ENCODE measurements around the gene CDV3. TPM values are rescaled to one million over a fixed set of nuclear protein-coding genes. Genes with fewer than 3 reads are reported as not detected.

The CDV3 gene
- total RNA-seq, 1 experiment from 2014 or later, result 284 TPM

GRCh38 chr3:133588784-133589465 is 15.4 kb downstream of the CDV3 start:
- Histone ChIP-seq H3K4me3 (ENCODE audit: low read depth, low read length) (no peak overlapping the region), H3K27me3 (replicated peaks; ENCODE audit: control insufficient read depth, insufficient read depth, low read length) (no peaks in the 10 kb centered on the region), H3K9me3 (no peaks in the 10 kb centered on the region), H3K36me3 (ENCODE audit: control insufficient read depth, insufficient read depth, low read length) (no peaks in the 10 kb centered on the region; the same call in 1 of the 2 replicates), H3K4me1 (peaks cover 8% of the 10 kb centered on the region; the same call in 1 of the 2 replicates)
- BruUV-seq (replicated peaks), result TSS peak; percentile 32
- intact Hi-C loops (cut with micrococcal nuclease; ENCODE audit: unreplicated experiment), result no loop called here
- no peaks in the 10 kb centered on the region for H3K27me3 Mint-ChIP-seq (ENCODE audit: insufficient read depth, unreplicated experiment)
- peaks cover 28% of the 10 kb centered on the region for H3K4me1 Mint-ChIP-seq (ENCODE audit: low read depth, unreplicated experiment)
- H3K36me3 Mint-ChIP-seq (ENCODE audit: insufficient read depth, unreplicated experiment), result peaks cover 75% of the 10 kb centered on the region
- DNase-seq, result no peak
- TF ChIP-seq CTCF (IDR thresholded peaks at IDR 0.05; ENCODE audit: insufficient read depth in 1 of 2, low read depth in 1 of 2, low read length in 1 of 2, severe bottlenecking in 1 of 2, unreplicated experiment in 1 of 2), result no peak
- ChIA-PET CTCF (no interaction called here), POLR2A (no interaction called here)
- H3K4me3 Mint-ChIP-seq (ENCODE audit: unreplicated experiment), result no peak overlapping the region
- peak overlapping the region; percentile 69 for H3K27ac Mint-ChIP-seq (ENCODE audit: unreplicated experiment)
- no peaks in the 10 kb centered on the region for H3K9me3 Mint-ChIP-seq (ENCODE audit: unreplicated experiment)

- CTCF ChIA-PET, result no interaction called here
- peaks cover 8% of the 10 kb centered on the region; the same call in 1 of the 2 replicates for H3K4me1 ChIP-seq
- DNase-seq, result no peak
- Mint-ChIP-seq H3K27ac (ENCODE audit: unreplicated experiment) (peak overlapping the region; percentile 69), H3K4me1 (ENCODE audit: low read depth, unreplicated experiment) (peaks cover 28% of the 10 kb centered on the region), H3K27me3 (ENCODE audit: insufficient read depth, unreplicated experiment) (no peaks in the 10 kb centered on the region), H3K4me3 (ENCODE audit: unreplicated experiment) (no peak overlapping the region), H3K36me3 (ENCODE audit: insufficient read depth, unreplicated experiment) (peaks cover 69% of the 10 kb centered on the region), H3K9me3 (ENCODE audit: unreplicated experiment) (no peaks in the 10 kb centered on the region)
- no peaks in the 10 kb centered on the region for H3K9me3 ChIP-seq
- no peak for TF ChIP-seq CTCF (IDR thresholded peaks at IDR 0.05; ENCODE audit: insufficient read depth in 1 of 2, low read depth in 1 of 2, low read length in 1 of 2, severe bottlenecking in 1 of 2, unreplicated experiment in 1 of 2)
- H3K27me3 ChIP-seq (replicated peaks; ENCODE audit: control insufficient read depth, insufficient read depth, low read length), result no peaks in the 10 kb centered on the region
- no peak overlapping the region for H3K4me3 ChIP-seq (ENCODE audit: low read depth, low read length)
- intact Hi-C loops (cut with micrococcal nuclease; ENCODE audit: unreplicated experiment), result no loop called here
- H3K36me3 ChIP-seq (ENCODE audit: control insufficient read depth, insufficient read depth, low read length), result no peaks in the 10 kb centered on the region; the same call in 1 of the 2 replicates
- BruUV-seq (replicated peaks), result no TSS peak
- POLR2A ChIA-PET, result no interaction called here
These were observed 16.0 kb downstream of the CDV3 start for GRCh38 chr3:133589503-133589902.

GRCh38 chr3:133591271-133591742 is 17.8 kb downstream of the CDV3 start:
- Histone ChIP-seq H3K27me3 (replicated peaks; ENCODE audit: control insufficient read depth, insufficient read depth, low read length) (no peaks in the 10 kb centered on the region), H3K4me1 (peaks cover 8% of the 10 kb centered on the region; the same call in 1 of the 2 replicates), H3K36me3 (ENCODE audit: control insufficient read depth, insufficient read depth, low read length) (no peaks in the 10 kb centered on the region; the same call in 1 of the 2 replicates), H3K4me3 (ENCODE audit: low read depth, low read length) (no peak overlapping the region), H3K9me3 (no peaks in the 10 kb centered on the region)
- no peaks in the 10 kb centered on the region for H3K9me3 Mint-ChIP-seq (ENCODE audit: unreplicated experiment)
- H3K4me3 Mint-ChIP-seq (ENCODE audit: unreplicated experiment), result no peak overlapping the region
- peaks cover 28% of the 10 kb centered on the region for H3K4me1 Mint-ChIP-seq (ENCODE audit: low read depth, unreplicated experiment)
- intact Hi-C loops (cut with micrococcal nuclease; ENCODE audit: unreplicated experiment), result loop anchor here (1.0 kb wide), 1 partner anchor 44 kb away; no protein-coding TSS in a partner anchor
- TF ChIP-seq CTCF (IDR thresholded peaks at IDR 0.05; ENCODE audit: insufficient read depth in 1 of 2, low read depth in 1 of 2, low read length in 1 of 2, severe bottlenecking in 1 of 2, unreplicated experiment in 1 of 2), result no peak
- no peaks in the 10 kb centered on the region for H3K27me3 Mint-ChIP-seq (ENCODE audit: insufficient read depth, unreplicated experiment)
- ChIA-PET POLR2A (no interaction called here), CTCF (no interaction called here)
- H3K36me3 Mint-ChIP-seq (ENCODE audit: insufficient read depth, unreplicated experiment), result peaks cover 52% of the 10 kb centered on the region
- peak in 1 of 2 experiments; percentile 23 for DNase-seq
- BruUV-seq (replicated peaks), result no TSS peak
- peak overlapping the region; percentile 59 for H3K27ac Mint-ChIP-seq (ENCODE audit: unreplicated experiment)

Data from Caco-2 (cell line).